HL-60 (cell line): ENCODE measurements around the gene AKT3.

Source experiments
- DNase-seq, 2 experiments: peaks; one replicate each; pipeline ENCODE4 v3.0.0-alpha.2; 2010 to 2020; ENCODE audit warnings: low read depth in 1 of 2, low spot score in 1 of 2
- H3K27ac ChIP-seq: fragments of 250-450 bp; sonication (Bioruptor Pico); replicated peaks from 2 replicates; pipeline ENCODE4 v1.5.1; 2020; ENCODE audit warnings: mild to moderate bottlenecking, moderate library complexity
- H3K27me3 ChIP-seq: fragments of 250-450 bp; sonication (Bioruptor Pico); 2 replicates; pipeline ENCODE4 v1.5.1; 2021; ENCODE audit warnings: mild to moderate bottlenecking, moderate library complexity; ENCODE audit not compliant: insufficient read depth, poor library complexity, severe bottlenecking
- H3K4me3 ChIP-seq: replicated peaks from 2 replicates; pipeline ENCODE4 v1.5.1; 2011; ENCODE audit warnings: mild to moderate bottlenecking, control low read depth, low read length; ENCODE audit not compliant: insufficient read depth
- CTCF ChIP-seq: IDR thresholded peaks from one replicate; pipeline ENCODE4 v1.5.1; 2011; ENCODE audit warnings: low read length, control low read depth, inconsistent platforms; ENCODE audit not compliant: insufficient read depth
- GABPA ChIP-seq: IDR thresholded peaks from 2 replicates; pipeline ENCODE4 v1.6.1; 2012; ENCODE audit warnings: low read depth
- POLR2AphosphoS5 ChIP-seq: IDR thresholded peaks from 2 replicates; pipeline ENCODE4 v1.6.1; 2012; ENCODE audit warnings: low read depth
- REST ChIP-seq: IDR thresholded peaks from 2 replicates; pipeline ENCODE4 v1.6.1; 2012; ENCODE audit warnings: low read depth; ENCODE audit not compliant: insufficient replicate concordance
- SPI1 ChIP-seq: IDR thresholded peaks from 2 replicates; pipeline ENCODE4 v1.6.1; 2012; ENCODE audit warnings: low read depth, mild to moderate bottlenecking, borderline replicate concordance

Gene AKT3

DNA sequence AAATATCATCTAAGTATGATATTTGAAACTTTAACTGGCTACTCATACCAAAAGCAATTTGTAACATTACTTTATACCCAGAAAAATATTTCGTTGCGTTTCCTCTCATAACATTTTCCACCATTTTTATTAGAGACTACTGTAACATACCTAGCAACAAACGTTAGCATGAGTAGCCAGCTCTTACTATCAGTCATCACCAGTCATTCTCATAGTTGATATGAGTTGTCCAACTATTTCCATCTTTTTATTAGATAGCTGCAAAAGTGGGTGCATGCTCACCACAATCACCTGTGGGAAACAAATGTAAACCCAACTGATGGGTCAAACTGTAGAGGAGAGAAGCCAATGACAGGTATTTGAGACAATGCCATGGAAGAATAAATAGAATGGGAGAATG, 114.6 kb downstream of the AKT3 start:
- TF ChIP-seq GABPA (no peak), REST (no peak), POLR2AphosphoS5 (no peak), CTCF (no peak), SPI1 (no peak)
- Histone ChIP-seq H3K4me3 (no peak overlapping the region), H3K27me3 (no peaks in the 10 kb centered on the region), H3K27ac (no peak overlapping the region)
- DNase-seq = no peak

GRCh38 chr1:243734308-243734695, 115.7 kb downstream of the AKT3 start:
- Histone ChIP-seq H3K27me3 (no peaks in the 10 kb centered on the region), H3K27ac (no peak overlapping the region), H3K4me3 (no peak overlapping the region)
- DNase-seq = peak; percentile 5 to 31
- TF ChIP-seq CTCF = no peak
- no peak for TF ChIP-seq GABPA
- TF ChIP-seq POLR2AphosphoS5 = no peak
- TF ChIP-seq SPI1 = no peak
- no peak for TF ChIP-seq REST

DNA sequence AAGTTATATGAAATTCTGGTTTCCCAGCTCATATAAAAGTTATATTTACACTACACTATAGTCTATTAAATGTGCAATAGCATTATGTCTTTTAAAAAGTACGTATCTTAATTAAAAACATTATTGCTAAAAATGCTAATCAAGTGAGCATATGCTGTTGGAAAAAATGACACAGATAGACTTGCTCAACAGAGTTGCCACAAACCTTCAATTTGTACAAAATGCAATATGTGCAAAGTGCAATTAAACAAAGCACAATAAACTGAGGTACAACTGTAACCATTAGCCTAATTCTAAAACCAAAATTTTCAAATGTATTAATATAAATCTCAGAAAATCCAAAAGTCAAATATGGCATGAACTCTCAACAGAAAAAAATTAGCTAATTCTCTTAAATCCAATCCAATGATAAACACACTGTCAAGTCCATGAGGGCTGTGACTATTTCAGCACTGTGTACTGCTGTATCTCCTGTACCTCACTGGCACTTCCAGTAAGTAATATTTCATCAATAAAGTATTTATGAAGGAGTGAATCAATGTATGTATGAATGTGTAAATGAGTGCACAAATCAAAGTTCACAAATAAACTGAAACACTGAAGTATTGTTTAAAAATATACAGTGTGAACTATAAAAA, 116.3 kb downstream of the AKT3 start:
- DNase-seq = no peak
- Histone ChIP-seq H3K4me3 (no peak overlapping the region), H3K27me3 (no peaks in the 10 kb centered on the region), H3K27ac (peak overlapping the region; percentile 18; the same call in 1 of the 2 replicates)
- TF ChIP-seq POLR2AphosphoS5 (no peak), REST (no peak), SPI1 (no peak), CTCF (no peak)
